Measurements from ENCODE around the gene SYT9.

Gene SYT9

DNA sequence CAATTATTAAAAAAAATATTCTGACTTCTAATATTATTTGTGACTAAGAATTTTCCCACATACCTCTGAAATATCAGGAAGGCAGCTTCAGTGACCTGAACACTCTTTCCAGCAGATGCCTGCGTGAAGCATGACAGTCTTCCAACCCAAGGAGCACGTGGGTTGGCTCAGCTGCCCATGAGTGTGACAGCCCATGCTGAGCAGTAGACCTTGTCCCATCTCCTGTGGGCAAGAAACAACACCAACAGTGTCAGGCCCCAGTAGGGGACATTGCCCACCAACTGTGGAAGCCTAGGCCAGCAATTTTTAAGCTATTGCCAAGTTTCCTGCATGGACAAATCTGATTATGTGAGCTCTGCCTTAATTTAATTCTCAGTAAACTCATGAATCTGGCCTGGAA lies 167.2 kb downstream of the SYT9 start:
- Histone ChIP-seq H3K36me3 (ENCODE audit: control insufficient read depth, insufficient read depth, low read length) (no peaks in the 10 kb centered on the region), H3K4me2 (ENCODE audit: low read length) (no peak overlapping the region), H2AK5ac (ENCODE audit: low read length) (no peak overlapping the region), H3K27ac (ENCODE audit: low read depth, low read length) (no peak overlapping the region), H3K79me1 (ENCODE audit: low read length) (no peaks in the 10 kb centered on the region), H4K8ac (ENCODE audit: low read depth, low read length) (no peak overlapping the region), H3K4me1 (ENCODE audit: control insufficient read depth, low read depth, low read length) (no peaks in the 10 kb centered on the region), H2BK15ac (replicated peaks; ENCODE audit: low read depth) (no peak overlapping the region), H3K27me3 (ENCODE audit: insufficient read depth, low read length, poor library complexity) (no peaks in the 10 kb centered on the region), H3K79me2 (ENCODE audit: control insufficient read depth, insufficient read depth, low read length) (no peaks in the 10 kb centered on the region), H3K18ac (ENCODE audit: low read length) (no peak overlapping the region), H3K9ac (ENCODE audit: low read length) (no peak overlapping the region), H3K4ac (ENCODE audit: low read depth, low read length) (no peak overlapping the region), H3K23ac (ENCODE audit: low read length) (no peak overlapping the region), H3K56ac (ENCODE audit: low read length) (no peak overlapping the region), H3K4me3 (ENCODE audit: low read length) (no peak overlapping the region), H4K5ac (ENCODE audit: low read length) (no peak overlapping the region), H2BK120ac (ENCODE audit: low read depth, low read length) (no peak overlapping the region), H2BK5ac (ENCODE audit: low read length) (no peak overlapping the region)
- DNase-seq: no peak
- WGBS (ENCODE audit: extremely low coverage, insufficient coverage, low lambda C conversion rate): no CpG with 5 or more reads among the region's 2 CpGs

DNA sequence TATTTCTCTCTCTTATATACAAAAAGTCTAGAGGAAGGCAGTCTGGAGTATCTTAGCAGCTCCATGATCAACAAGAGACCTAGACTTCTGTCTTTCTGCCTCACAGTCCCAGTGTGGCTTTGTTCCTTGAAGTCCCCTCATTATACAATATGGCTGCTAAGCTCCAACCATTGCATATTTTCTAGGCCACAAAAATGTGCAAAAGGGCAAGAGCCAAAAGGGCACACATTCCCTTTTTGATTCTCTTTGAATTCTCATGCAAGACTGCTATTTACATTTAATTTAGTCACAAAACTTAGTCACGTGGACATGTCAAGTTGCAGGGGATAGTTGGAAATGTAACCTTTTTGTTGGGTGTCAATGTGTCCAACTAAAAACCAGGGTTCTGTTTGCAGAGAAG lies 169.4 kb downstream of the SYT9 start:
- no CpG with 5 or more reads among the region's 1 CpG for WGBS (ENCODE audit: extremely low coverage, insufficient coverage, low lambda C conversion rate)
- no peak overlapping the region for H3K4me3 ChIP-seq (ENCODE audit: low read length)
- H3K36me3 ChIP-seq (ENCODE audit: control insufficient read depth, insufficient read depth, low read length): no peaks in the 10 kb centered on the region
- no peak overlapping the region for H2AK5ac ChIP-seq (ENCODE audit: low read length)
- H2BK15ac ChIP-seq (replicated peaks; ENCODE audit: low read depth): no peak overlapping the region
- H3K4me1 ChIP-seq (ENCODE audit: control insufficient read depth, low read depth, low read length): no peaks in the 10 kb centered on the region
- H3K4me2 ChIP-seq (ENCODE audit: low read length): no peak overlapping the region
- no peaks in the 10 kb centered on the region for H3K79me1 ChIP-seq (ENCODE audit: low read length)
- DNase-seq: no peak
- H2BK5ac ChIP-seq (ENCODE audit: low read length): no peak overlapping the region
- H3K79me2 ChIP-seq (ENCODE audit: control insufficient read depth, insufficient read depth, low read length): no peaks in the 10 kb centered on the region
- no peak overlapping the region for H3K56ac ChIP-seq (ENCODE audit: low read length)
- H3K27me3 ChIP-seq (ENCODE audit: insufficient read depth, low read length, poor library complexity): no peaks in the 10 kb centered on the region
- no peak overlapping the region for H3K23ac ChIP-seq (ENCODE audit: low read length)
- no peak overlapping the region for H3K4ac ChIP-seq (ENCODE audit: low read depth, low read length)
- H3K27ac ChIP-seq (ENCODE audit: low read depth, low read length): no peak overlapping the region
- H3K18ac ChIP-seq (ENCODE audit: low read length): no peak overlapping the region
- H4K8ac ChIP-seq (ENCODE audit: low read depth, low read length): no peak overlapping the region
- no peak overlapping the region for H2BK120ac ChIP-seq (ENCODE audit: low read depth, low read length)
- H4K5ac ChIP-seq (ENCODE audit: low read length): no peak overlapping the region
- H3K9ac ChIP-seq (ENCODE audit: low read length): no peak overlapping the region

DNA sequence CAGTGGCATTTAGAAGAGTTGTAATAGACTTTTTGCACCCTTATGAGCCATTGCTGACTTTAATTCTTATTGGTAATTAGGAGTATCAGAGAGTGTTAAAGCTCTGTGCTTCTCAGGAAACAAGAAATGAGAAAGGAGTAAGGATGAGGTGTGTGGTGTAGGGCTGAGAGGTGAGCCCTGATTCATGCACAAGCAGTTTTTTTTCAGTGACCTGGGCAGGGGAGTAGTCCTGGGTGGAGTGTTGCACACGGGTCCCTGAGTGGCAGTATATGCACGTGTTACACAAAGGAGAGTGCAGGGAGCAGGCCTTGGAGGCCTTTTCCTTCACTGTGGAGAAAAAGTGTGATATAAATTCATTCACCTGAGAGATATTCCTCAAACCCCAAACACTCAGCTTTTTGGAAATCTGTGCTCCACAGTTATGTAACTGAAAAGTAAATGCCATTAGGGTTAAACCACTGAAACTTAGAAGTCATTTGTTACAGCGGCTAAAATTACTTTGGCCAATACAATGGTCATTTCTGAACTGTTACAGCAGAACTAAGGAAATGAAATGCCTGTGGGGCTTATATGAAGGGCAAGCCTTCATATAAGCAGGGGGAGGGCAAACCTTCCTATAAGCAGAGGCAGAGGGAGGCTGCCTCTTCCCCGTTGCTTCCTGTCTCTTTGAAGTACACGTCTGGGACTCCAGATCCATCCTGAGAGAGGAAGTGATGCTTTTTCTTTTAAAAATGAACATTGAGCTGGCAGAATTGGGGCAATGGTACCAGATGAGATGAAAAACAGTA lies 171.0 kb downstream of the SYT9 start:
- no peak overlapping the region for H3K27ac ChIP-seq (ENCODE audit: low read depth, low read length)
- H3K79me1 ChIP-seq (ENCODE audit: low read length): no peaks in the 10 kb centered on the region
- no peaks in the 10 kb centered on the region for H3K36me3 ChIP-seq (ENCODE audit: control insufficient read depth, insufficient read depth, low read length)
- H3K4me3 ChIP-seq (ENCODE audit: low read length): no peak overlapping the region
- no peak overlapping the region for H3K9ac ChIP-seq (ENCODE audit: low read length)
- H3K23ac ChIP-seq (ENCODE audit: low read length): no peak overlapping the region
- no peak overlapping the region for H3K4ac ChIP-seq (ENCODE audit: low read depth, low read length)
- no CpG with 5 or more reads among the region's 5 CpGs for WGBS (ENCODE audit: extremely low coverage, insufficient coverage, low lambda C conversion rate)
- no peak overlapping the region for H2BK15ac ChIP-seq (replicated peaks; ENCODE audit: low read depth)
- H4K5ac ChIP-seq (ENCODE audit: low read length): no peak overlapping the region
- H2BK5ac ChIP-seq (ENCODE audit: low read length): no peak overlapping the region
- no peak overlapping the region for H3K4me2 ChIP-seq (ENCODE audit: low read length)
- H3K4me1 ChIP-seq (ENCODE audit: control insufficient read depth, low read depth, low read length): no peaks in the 10 kb centered on the region
- no peak overlapping the region for H3K18ac ChIP-seq (ENCODE audit: low read length)
- H2AK5ac ChIP-seq (ENCODE audit: low read length): no peak overlapping the region
- no peaks in the 10 kb centered on the region for H3K79me2 ChIP-seq (ENCODE audit: control insufficient read depth, insufficient read depth, low read length)
- H4K8ac ChIP-seq (ENCODE audit: low read depth, low read length): no peak overlapping the region
- DNase-seq: no peak
- no peak overlapping the region for H2BK120ac ChIP-seq (ENCODE audit: low read depth, low read length)
- H3K27me3 ChIP-seq (ENCODE audit: insufficient read depth, low read length, poor library complexity): no peaks in the 10 kb centered on the region
- H3K56ac ChIP-seq (ENCODE audit: low read length): no peak overlapping the region

DNA sequence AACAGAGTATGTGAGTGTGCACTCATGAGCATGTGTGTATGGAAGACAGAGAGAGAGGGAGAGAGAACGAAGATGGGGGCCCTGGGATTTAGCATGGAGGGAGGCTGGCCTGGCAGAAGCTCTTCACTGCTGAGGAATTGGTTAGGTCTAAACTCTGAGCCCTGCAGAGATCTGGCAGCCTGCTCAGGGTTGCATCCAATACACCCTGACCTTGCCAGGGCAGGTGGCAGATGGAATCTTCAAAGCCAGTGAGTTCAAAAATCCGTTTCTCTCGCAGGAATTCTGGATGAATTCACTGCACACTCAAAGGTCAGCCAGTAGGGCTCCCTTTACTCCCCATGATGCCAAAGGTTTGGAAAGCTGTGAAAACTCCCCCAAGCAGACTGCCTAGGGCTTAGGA lies 172.2 kb downstream of the SYT9 start:
- H3K56ac ChIP-seq (ENCODE audit: low read length): no peak overlapping the region
- H3K4ac ChIP-seq (ENCODE audit: low read depth, low read length): no peak overlapping the region
- H4K8ac ChIP-seq (ENCODE audit: low read depth, low read length): no peak overlapping the region
- H3K27me3 ChIP-seq (ENCODE audit: insufficient read depth, low read length, poor library complexity): no peaks in the 10 kb centered on the region
- no CpG with 5 or more reads among the region's 3 CpGs for WGBS (ENCODE audit: extremely low coverage, insufficient coverage, low lambda C conversion rate)
- H3K4me1 ChIP-seq (ENCODE audit: control insufficient read depth, low read depth, low read length): no peaks in the 10 kb centered on the region
- no peak overlapping the region for H2BK5ac ChIP-seq (ENCODE audit: low read length)
- H3K23ac ChIP-seq (ENCODE audit: low read length): no peak overlapping the region
- no peak for DNase-seq
- no peak overlapping the region for H3K4me2 ChIP-seq (ENCODE audit: low read length)
- no peak overlapping the region for H2BK120ac ChIP-seq (ENCODE audit: low read depth, low read length)
- no peaks in the 10 kb centered on the region for H3K79me2 ChIP-seq (ENCODE audit: control insufficient read depth, insufficient read depth, low read length)
- no peak overlapping the region for H4K5ac ChIP-seq (ENCODE audit: low read length)
- H2AK5ac ChIP-seq (ENCODE audit: low read length): no peak overlapping the region
- H3K18ac ChIP-seq (ENCODE audit: low read length): no peak overlapping the region
- H3K27ac ChIP-seq (ENCODE audit: low read depth, low read length): no peak overlapping the region
- no peaks in the 10 kb centered on the region for H3K79me1 ChIP-seq (ENCODE audit: low read length)
- H3K4me3 ChIP-seq (ENCODE audit: low read length): no peak overlapping the region
- no peak overlapping the region for H3K9ac ChIP-seq (ENCODE audit: low read length)
- H3K36me3 ChIP-seq (ENCODE audit: control insufficient read depth, insufficient read depth, low read length): no peaks in the 10 kb centered on the region
- no peak overlapping the region for H2BK15ac ChIP-seq (replicated peaks; ENCODE audit: low read depth)

DNA sequence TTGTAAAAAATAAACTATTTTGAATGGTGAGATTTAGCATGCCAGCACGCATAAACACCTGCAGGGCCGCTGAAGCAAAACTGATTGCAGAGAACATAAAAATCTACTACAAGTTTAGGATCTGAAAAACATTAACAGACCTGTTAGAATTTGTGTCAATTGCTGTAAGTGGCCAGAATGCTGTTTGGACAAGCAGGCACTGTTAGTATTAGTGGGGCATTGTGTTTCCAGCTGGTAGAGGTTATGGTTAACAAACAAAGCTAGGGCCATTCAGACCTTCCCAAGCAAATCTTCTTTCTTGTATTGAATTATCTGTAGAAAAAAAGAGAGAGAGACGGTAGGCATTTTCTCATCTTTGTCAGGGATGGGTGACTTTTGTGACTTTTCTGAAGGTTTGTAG lies 176.0 kb downstream of the SYT9 start:
- Histone ChIP-seq H4K8ac (ENCODE audit: low read depth, low read length) (no peak overlapping the region), H2BK120ac (ENCODE audit: low read depth, low read length) (no peak overlapping the region), H3K27me3 (ENCODE audit: insufficient read depth, low read length, poor library complexity) (no peaks in the 10 kb centered on the region), H3K4me3 (ENCODE audit: low read length) (no peak overlapping the region), H3K4ac (ENCODE audit: low read depth, low read length) (no peak overlapping the region), H3K23ac (ENCODE audit: low read length) (no peak overlapping the region), H3K36me3 (ENCODE audit: control insufficient read depth, insufficient read depth, low read length) (no peaks in the 10 kb centered on the region), H4K5ac (ENCODE audit: low read length) (no peak overlapping the region), H3K4me2 (ENCODE audit: low read length) (no peak overlapping the region), H2BK15ac (replicated peaks; ENCODE audit: low read depth) (no peak overlapping the region), H2BK5ac (ENCODE audit: low read length) (no peak overlapping the region), H3K9ac (ENCODE audit: low read length) (no peak overlapping the region), H3K56ac (ENCODE audit: low read length) (no peak overlapping the region), H2AK5ac (ENCODE audit: low read length) (no peak overlapping the region), H3K27ac (ENCODE audit: low read depth, low read length) (no peak overlapping the region), H3K4me1 (ENCODE audit: control insufficient read depth, low read depth, low read length) (no peaks in the 10 kb centered on the region), H3K79me1 (ENCODE audit: low read length) (no peaks in the 10 kb centered on the region), H3K79me2 (ENCODE audit: control insufficient read depth, insufficient read depth, low read length) (no peaks in the 10 kb centered on the region), H3K18ac (ENCODE audit: low read length) (no peak overlapping the region)
- no peak for DNase-seq
- WGBS (ENCODE audit: extremely low coverage, insufficient coverage, low lambda C conversion rate): no CpG with 5 or more reads among the region's 3 CpGs

DNA sequence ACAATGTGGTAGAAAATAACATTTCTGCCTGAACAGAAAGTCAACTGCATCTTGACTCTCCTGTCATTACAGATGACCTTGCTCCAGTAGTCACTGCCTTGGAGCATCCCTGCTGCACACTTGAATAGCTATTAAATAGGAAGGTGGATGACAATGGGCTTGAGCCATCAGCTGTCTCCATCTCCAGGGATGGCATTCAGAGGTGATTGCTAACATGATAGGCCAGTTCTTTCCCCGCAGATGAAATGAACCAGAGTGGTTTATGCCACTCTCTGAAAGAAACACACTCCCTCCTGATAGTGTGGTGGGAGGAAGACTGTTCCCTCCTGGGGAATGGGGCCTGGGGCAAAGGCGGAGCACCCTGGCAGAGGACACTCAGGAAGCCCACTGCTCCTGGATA lies 176.5 kb downstream of the SYT9 start:
- no peak overlapping the region for H3K27ac ChIP-seq (ENCODE audit: low read depth, low read length)
- no peaks in the 10 kb centered on the region for H3K79me2 ChIP-seq (ENCODE audit: control insufficient read depth, insufficient read depth, low read length)
- H3K36me3 ChIP-seq (ENCODE audit: control insufficient read depth, insufficient read depth, low read length): no peaks in the 10 kb centered on the region
- H3K23ac ChIP-seq (ENCODE audit: low read length): no peak overlapping the region
- no peak overlapping the region for H2BK5ac ChIP-seq (ENCODE audit: low read length)
- no peak overlapping the region for H3K4ac ChIP-seq (ENCODE audit: low read depth, low read length)
- no CpG with 5 or more reads among the region's 2 CpGs for WGBS (ENCODE audit: extremely low coverage, insufficient coverage, low lambda C conversion rate)
- no peak for DNase-seq
- H3K27me3 ChIP-seq (ENCODE audit: insufficient read depth, low read length, poor library complexity): no peaks in the 10 kb centered on the region
- H3K4me1 ChIP-seq (ENCODE audit: control insufficient read depth, low read depth, low read length): no peaks in the 10 kb centered on the region
- no peak overlapping the region for H2BK120ac ChIP-seq (ENCODE audit: low read depth, low read length)
- no peak overlapping the region for H4K8ac ChIP-seq (ENCODE audit: low read depth, low read length)
- no peak overlapping the region for H4K5ac ChIP-seq (ENCODE audit: low read length)
- H3K4me2 ChIP-seq (ENCODE audit: low read length): no peak overlapping the region
- H3K9ac ChIP-seq (ENCODE audit: low read length): no peak overlapping the region
- no peak overlapping the region for H2BK15ac ChIP-seq (replicated peaks; ENCODE audit: low read depth)
- H3K4me3 ChIP-seq (ENCODE audit: low read length): no peak overlapping the region
- no peak overlapping the region for H2AK5ac ChIP-seq (ENCODE audit: low read length)
- no peak overlapping the region for H3K56ac ChIP-seq (ENCODE audit: low read length)
- no peaks in the 10 kb centered on the region for H3K79me1 ChIP-seq (ENCODE audit: low read length)
- no peak overlapping the region for H3K18ac ChIP-seq (ENCODE audit: low read length)
